ENCODE results near the gene DOP1B. TPM values are rescaled to one million over a fixed set of nuclear protein-coding genes. Genes with fewer than 3 reads are reported as not detected.

Gene DOP1B
- total RNA-seq, 2 donors from 2014 or later = 7.8 to 8.0 TPM

DNA sequence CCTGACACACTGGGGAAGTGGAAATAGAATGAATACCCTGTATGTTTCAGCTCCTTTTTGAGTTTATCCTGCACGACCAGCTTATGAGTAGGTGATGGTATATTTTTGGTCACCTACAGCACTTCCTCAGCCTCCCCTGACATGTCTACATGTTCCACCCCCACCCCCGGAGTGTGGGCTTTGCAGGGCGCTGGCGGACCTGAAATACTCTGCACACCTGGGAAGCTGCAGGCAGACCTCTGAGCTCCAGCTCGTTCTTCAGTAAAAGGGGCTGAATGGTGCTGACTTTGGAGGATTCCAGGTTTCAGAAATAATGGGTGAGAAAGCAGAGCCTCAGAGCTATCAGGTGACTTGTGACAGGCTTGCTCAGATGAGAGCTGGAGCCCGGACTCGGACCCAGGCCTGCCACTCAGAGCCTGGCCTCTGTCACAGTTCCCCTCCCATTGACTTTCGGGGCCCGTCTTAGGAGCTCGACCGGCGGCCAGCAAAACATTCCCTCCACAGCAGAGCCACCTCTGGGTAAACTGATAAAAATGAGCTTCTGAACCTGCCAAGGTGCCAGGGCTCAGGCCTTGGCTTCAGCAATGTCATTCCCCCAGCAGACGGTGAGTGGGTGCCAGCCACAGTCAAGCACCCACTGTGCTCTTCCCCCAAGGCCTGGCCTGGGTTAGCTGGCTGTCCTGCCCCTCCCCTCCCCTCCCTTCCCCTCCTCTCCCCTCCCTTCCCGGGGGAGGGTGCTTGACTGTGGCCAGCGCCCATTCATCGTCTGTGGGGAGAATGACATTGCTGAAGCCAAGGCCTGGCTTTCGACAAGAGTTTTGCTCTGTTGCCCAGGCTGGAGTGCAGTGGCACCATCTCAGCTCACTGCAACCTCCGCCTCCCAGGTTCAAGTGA lies 30.1 kb downstream of the DOP1B start:
- Mint-ChIP-seq H3K27me3 (ENCODE audit: insufficient read depth) (no peaks in the 10 kb centered on the region), H3K9me3 (no peaks in the 10 kb centered on the region), H3K36me3 (ENCODE audit: low read depth) (no peaks in the 10 kb centered on the region), H3K4me3 (no peak overlapping the region), H3K27ac (no peak overlapping the region), H3K4me1 (peaks cover 17% of the 10 kb centered on the region)
- no peaks in the 10 kb centered on the region for H3K36me3 ChIP-seq (ENCODE audit: control insufficient read depth, insufficient read depth, low read length)
- no peaks in the 10 kb centered on the region for H3K9me3 ChIP-seq (ENCODE audit: control insufficient read depth, low read length)
- no peaks in the 10 kb centered on the region for H3K27me3 ChIP-seq (ENCODE audit: control insufficient read depth, insufficient read depth, low read length, poor library complexity, severe bottlenecking)
- peak; percentile 62 for DNase-seq
- no peak overlapping the region for H3K27ac ChIP-seq (ENCODE audit: low read depth, low read length)
- TF ChIP-seq, protein P1, sequence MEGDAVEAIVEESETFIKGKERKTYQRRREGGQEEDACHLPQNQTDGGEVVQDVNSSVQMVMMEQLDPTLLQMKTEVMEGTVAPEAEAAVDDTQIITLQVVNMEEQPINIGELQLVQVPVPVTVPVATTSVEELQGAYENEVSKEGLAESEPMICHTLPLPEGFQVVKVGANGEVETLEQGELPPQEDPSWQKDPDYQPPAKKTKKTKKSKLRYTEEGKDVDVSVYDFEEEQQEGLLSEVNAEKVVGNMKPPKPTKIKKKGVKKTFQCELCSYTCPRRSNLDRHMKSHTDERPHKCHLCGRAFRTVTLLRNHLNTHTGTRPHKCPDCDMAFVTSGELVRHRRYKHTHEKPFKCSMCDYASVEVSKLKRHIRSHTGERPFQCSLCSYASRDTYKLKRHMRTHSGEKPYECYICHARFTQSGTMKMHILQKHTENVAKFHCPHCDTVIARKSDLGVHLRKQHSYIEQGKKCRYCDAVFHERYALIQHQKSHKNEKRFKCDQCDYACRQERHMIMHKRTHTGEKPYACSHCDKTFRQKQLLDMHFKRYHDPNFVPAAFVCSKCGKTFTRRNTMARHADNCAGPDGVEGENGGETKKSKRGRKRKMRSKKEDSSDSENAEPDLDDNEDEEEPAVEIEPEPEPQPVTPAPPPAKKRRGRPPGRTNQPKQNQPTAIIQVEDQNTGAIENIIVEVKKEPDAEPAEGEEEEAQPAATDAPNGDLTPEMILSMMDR (conservative IDR thresholded peaks at IDR 0.05) = no peak
- WGBS, 2 experiments (ENCODE audit: insufficient coverage in 1 of 2, insufficient read length in 1 of 2) = 85 to 96% methylated on average over 6 to 18 of the region's 18 CpGs
- H3K4me1 ChIP-seq (ENCODE audit: control insufficient read depth, insufficient read depth, low read length) = peaks cover 4% of the 10 kb centered on the region
- no peak overlapping the region for H3K4me3 ChIP-seq (ENCODE audit: low read length)
- no peak overlapping the region for H3K9ac ChIP-seq (ENCODE audit: extremely low read depth, low read length, poor library complexity, severe bottlenecking)

DNA sequence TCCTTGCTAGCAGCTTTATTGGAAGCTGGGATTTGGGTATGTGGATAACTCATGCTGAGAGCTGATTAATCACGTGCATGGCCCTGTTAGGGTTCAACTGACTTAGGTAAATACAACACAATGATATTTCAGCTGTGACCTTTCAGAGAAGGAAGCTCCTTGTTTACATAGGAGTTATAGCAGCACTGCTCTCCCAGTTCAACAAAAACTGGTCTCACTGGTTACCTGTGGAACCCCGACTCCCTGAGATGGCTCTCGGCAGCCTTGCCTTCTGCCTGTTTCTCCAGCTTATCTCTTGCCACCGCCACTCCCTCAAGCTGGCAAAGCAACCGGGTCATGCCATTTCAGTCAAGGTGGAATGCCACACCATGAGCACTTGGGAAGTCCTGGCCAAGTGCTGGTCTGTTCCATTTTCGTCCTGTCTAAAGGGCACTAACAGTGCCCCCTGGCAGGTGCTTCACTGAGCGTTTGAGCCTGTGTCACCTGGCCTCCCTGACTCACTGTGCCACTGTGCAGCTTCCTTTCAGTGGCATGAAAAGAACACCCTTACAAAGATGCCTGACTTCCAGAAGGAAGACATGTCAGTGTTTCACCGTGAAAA lies 31.6 kb downstream of the DOP1B start:
- TF ChIP-seq, protein P1 (conservative IDR thresholded peaks at IDR 0.05) = no peak
- Histone ChIP-seq H3K27ac (ENCODE audit: low read depth, low read length) (no peak overlapping the region), H3K4me3 (ENCODE audit: low read length) (no peak overlapping the region), H3K36me3 (ENCODE audit: control insufficient read depth, insufficient read depth, low read length) (no peaks in the 10 kb centered on the region), H3K4me1 (ENCODE audit: control insufficient read depth, insufficient read depth, low read length) (peaks cover 4% of the 10 kb centered on the region), H3K9ac (ENCODE audit: extremely low read depth, low read length, poor library complexity, severe bottlenecking) (no peak overlapping the region), H3K27me3 (ENCODE audit: control insufficient read depth, insufficient read depth, low read length, poor library complexity, severe bottlenecking) (no peaks in the 10 kb centered on the region), H3K9me3 (ENCODE audit: control insufficient read depth, low read length) (no peaks in the 10 kb centered on the region)
- DNase-seq = no peak
- WGBS, 2 experiments (ENCODE audit: insufficient coverage in 1 of 2, insufficient read length in 1 of 2) = 80 to 85% methylated on average over 8 of the region's 8 CpGs
- Mint-ChIP-seq H3K36me3 (ENCODE audit: low read depth) (no peaks in the 10 kb centered on the region), H3K27me3 (ENCODE audit: insufficient read depth) (no peaks in the 10 kb centered on the region), H3K4me3 (no peak overlapping the region), H3K4me1 (peaks cover 17% of the 10 kb centered on the region), H3K9me3 (no peaks in the 10 kb centered on the region), H3K27ac (no peak overlapping the region)

DNA sequence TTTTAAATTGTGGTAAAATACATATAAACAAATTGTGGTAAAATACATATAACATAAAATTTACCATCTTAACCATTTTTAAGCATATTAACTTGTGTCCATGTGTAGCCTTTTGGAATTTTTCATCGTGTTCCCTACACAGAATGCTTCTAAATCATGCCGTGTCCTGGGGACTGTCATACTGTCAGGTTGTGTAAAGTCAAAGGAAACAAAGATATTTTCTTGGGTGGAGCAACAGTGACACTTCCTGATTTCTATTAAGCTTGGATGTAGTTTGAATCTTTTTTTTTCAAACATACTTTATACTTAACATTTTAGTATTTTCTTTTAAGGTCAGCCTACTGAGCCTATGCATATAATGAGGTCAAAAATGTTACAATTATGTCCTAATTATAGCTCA lies 32.3 kb downstream of the DOP1B start:
- TF ChIP-seq, protein P1 (conservative IDR thresholded peaks at IDR 0.05) = no peak
- no peak overlapping the region for H3K4me3 Mint-ChIP-seq
- Histone ChIP-seq H3K4me3 (ENCODE audit: low read length) (no peak overlapping the region), H3K36me3 (ENCODE audit: control insufficient read depth, insufficient read depth, low read length) (no peaks in the 10 kb centered on the region), H3K9ac (ENCODE audit: extremely low read depth, low read length, poor library complexity, severe bottlenecking) (no peak overlapping the region), H3K4me1 (ENCODE audit: control insufficient read depth, insufficient read depth, low read length) (peaks cover 4% of the 10 kb centered on the region), H3K27ac (ENCODE audit: low read depth, low read length) (no peak overlapping the region), H3K9me3 (ENCODE audit: control insufficient read depth, low read length) (no peaks in the 10 kb centered on the region), H3K27me3 (ENCODE audit: control insufficient read depth, insufficient read depth, low read length, poor library complexity, severe bottlenecking) (no peaks in the 10 kb centered on the region)
- no peaks in the 10 kb centered on the region for H3K9me3 Mint-ChIP-seq
- H3K4me1 Mint-ChIP-seq = peaks cover 17% of the 10 kb centered on the region
- H3K36me3 Mint-ChIP-seq (ENCODE audit: low read depth) = no peaks in the 10 kb centered on the region
- no peak overlapping the region for H3K27ac Mint-ChIP-seq
- WGBS, 2 experiments (ENCODE audit: insufficient coverage in 1 of 2, insufficient read length in 1 of 2) = 93 to 95% methylated on average over 2 of the region's 2 CpGs
- no peaks in the 10 kb centered on the region for H3K27me3 Mint-ChIP-seq (ENCODE audit: insufficient read depth)
- DNase-seq = no peak

Measured in endodermal cell (in vitro differentiated cells).